WTC11 (cell line): ENCODE measurements around the gene TRABD. TPM values are rescaled to one million over a fixed set of nuclear protein-coding genes. Genes with fewer than 3 reads are reported as not detected.

ENCODE experiments used
- ATAC-seq: fragments of 200-7000 bp; cut with Tn5 transposase; 2 replicates; pipeline ENCODE4 v1.10.0; 2021; ENCODE audit warnings: mild to moderate bottlenecking, moderate library complexity
- CTCF ChIA-PET: fragments of 300-600 bp; sonication (Branson Sonifier 250); formaldehyde crosslinking; loops from one replicate; lab custom pipeline; 2021; ENCODE audit warnings: antibody characterized with exemption; lab: Charles Lee
- POLR2A ChIA-PET: fragments of 350-600 bp; sonication (Branson Sonifier 250); formaldehyde crosslinking; loops from one replicate; lab custom pipeline; 2021; ENCODE audit warnings: antibody characterized with exemption; lab: Charles Lee
- DNase-seq: peaks from one replicate; pipeline ENCODE4 v3.0.0; 2021; ENCODE audit warnings: low spot score
- H3K27ac Mint-ChIP-seq: 2 replicates; pipeline ENCODE4 v1.8.0; 2021; ENCODE audit warnings: mixed read lengths
- H3K27me3 Mint-ChIP-seq: 2 replicates; pipeline ENCODE4 v1.8.0; 2021; ENCODE audit warnings: low read depth, mild to moderate bottlenecking, moderate library complexity, mixed read lengths
- H3K36me3 Mint-ChIP-seq: 2 replicates; pipeline ENCODE4 v1.8.0; 2021; ENCODE audit warnings: mixed read lengths
- H3K4me1 Mint-ChIP-seq: 2 replicates; pipeline ENCODE4 v1.8.0; 2022; ENCODE audit warnings: mixed read lengths
- H3K4me3 Mint-ChIP-seq: 2 replicates; pipeline ENCODE4 v1.8.0; 2021; ENCODE audit warnings: mild to moderate bottlenecking, moderate library complexity, mixed read lengths
- H3K9me3 Mint-ChIP-seq: 2 replicates; pipeline ENCODE4 v1.8.0; 2021; ENCODE audit warnings: mixed read lengths
- E2F4 ChIP-seq: sonication (generic); formaldehyde crosslinking; IDR thresholded peaks from 2 replicates; pipeline ENCODE4 v1.8.1; 2022; ENCODE audit warnings: low read depth, mild to moderate bottlenecking, moderate library complexity, missing genetic modification reagents, borderline replicate concordance
- ELF4 ChIP-seq: sonication (generic); formaldehyde crosslinking; IDR thresholded peaks from 2 replicates; pipeline ENCODE4 v1.8.1; 2022; ENCODE audit warnings: low read depth, mild to moderate bottlenecking, moderate library complexity, missing genetic modification reagents
- ESRRA ChIP-seq: sonication (generic); formaldehyde crosslinking; IDR thresholded peaks from 2 replicates; pipeline ENCODE4 v1.8.1; 2022; ENCODE audit warnings: mild to moderate bottlenecking, missing genetic modification reagents, borderline replicate concordance
- HMGA2 ChIP-seq: fragments of 250-450 bp; sonication (Bioruptor Pico); IDR thresholded peaks from 2 replicates; pipeline ENCODE4 v1.4.0; 2021; ENCODE audit warnings: mild to moderate bottlenecking, moderate library complexity
- MAX ChIP-seq: sonication (generic); formaldehyde crosslinking; IDR thresholded peaks from 2 replicates; pipeline ENCODE4 v1.8.0; 2022; ENCODE audit warnings: mild to moderate bottlenecking, missing genetic modification reagents
- NR1H2 ChIP-seq: sonication (generic); formaldehyde crosslinking; IDR thresholded peaks from 2 replicates; pipeline ENCODE4 v1.9.0; 2021; ENCODE audit warnings: mild to moderate bottlenecking, moderate library complexity, missing genetic modification reagents
- OVOL2 ChIP-seq: fragments of 250-450 bp; sonication (Bioruptor Pico); IDR thresholded peaks from 2 replicates; pipeline ENCODE4 v1.9.0; 2021; ENCODE audit warnings: mild to moderate bottlenecking, borderline replicate concordance
- SMAD4 ChIP-seq: sonication (generic); formaldehyde crosslinking; IDR thresholded peaks from 2 replicates; pipeline ENCODE4 v1.8.0; 2022; ENCODE audit warnings: mild to moderate bottlenecking, missing genetic modification reagents
- TP53 ChIP-seq: sonication (generic); formaldehyde crosslinking; IDR thresholded peaks from 2 replicates; pipeline ENCODE4 v1.8.1; 2023; ENCODE audit warnings: mild to moderate bottlenecking, missing genetic modification reagents
- ZNF396 ChIP-seq: fragments of 250-450 bp; sonication (Bioruptor Pico); IDR thresholded peaks from 2 replicates; pipeline ENCODE4 v1.8.0; 2021; ENCODE audit warnings: mild to moderate bottlenecking, moderate library complexity, borderline replicate concordance
- ZNF416 ChIP-seq: fragments of 250-450 bp; sonication (Bioruptor Pico); IDR thresholded peaks from 2 replicates; pipeline ENCODE4 v1.9.0; 2021; ENCODE audit warnings: mild to moderate bottlenecking, inconsistent platforms
- ZNF423 ChIP-seq: fragments of 250-450 bp; sonication (Bioruptor Pico); IDR thresholded peaks from 2 replicates; pipeline ENCODE4 v2.1.2; 2022; ENCODE audit warnings: mild to moderate bottlenecking, moderate library complexity
- ZNF671 ChIP-seq: fragments of 250-450 bp; sonication (Bioruptor Pico); IDR thresholded peaks from 2 replicates; pipeline ENCODE4 v1.8.0; 2021; ENCODE audit warnings: mild to moderate bottlenecking
- total RNA-seq: library from RNA; stranded (reverse); gene quantifications from 3 replicates; pipeline ENCODE4 v1.2.3, GENCODE V29; 2021
- TF ChIP-seq, protein P1 (sequence below): sonication (generic); formaldehyde crosslinking; IDR thresholded peaks from 2 replicates; pipeline ENCODE4 v1.8.0; 2022; ENCODE audit warnings: mild to moderate bottlenecking, missing genetic modification reagents
- TF ChIP-seq, protein P2 (sequence below): sonication (generic); formaldehyde crosslinking; IDR thresholded peaks from 2 replicates; pipeline ENCODE4 v1.8.0; 2023; ENCODE audit warnings: missing genetic modification reagents
- TF ChIP-seq, protein P3 (sequence below): sonication (generic); formaldehyde crosslinking; IDR thresholded peaks from 2 replicates; pipeline ENCODE4 v1.8.1; 2022; ENCODE audit warnings: mild to moderate bottlenecking, moderate library complexity, missing genetic modification reagents
- TF ChIP-seq, protein P4 (sequence below): fragments of 200-600 bp; IDR thresholded peaks from 2 replicates; pipeline ENCODE4 v1.8.0; 2022; ENCODE audit warnings: antibody characterized with exemption
- TF ChIP-seq, protein P5 (sequence below): sonication (generic); formaldehyde crosslinking; IDR thresholded peaks from 2 replicates; pipeline ENCODE4 v1.8.1; 2022; ENCODE audit warnings: low read depth, missing genetic modification reagents, borderline replicate concordance
- TF ChIP-seq, protein P6 (sequence below): sonication (generic); formaldehyde crosslinking; IDR thresholded peaks from 2 replicates; pipeline ENCODE4 v1.8.1; 2023; ENCODE audit warnings: mild to moderate bottlenecking, missing genetic modification reagents, moderate library complexity
- TF ChIP-seq, protein P7 (sequence below): sonication (generic); formaldehyde crosslinking; IDR thresholded peaks from 2 replicates; pipeline ENCODE4 v1.8.1; 2022; ENCODE audit warnings: mild to moderate bottlenecking, missing genetic modification reagents, moderate library complexity, borderline replicate concordance
- TF ChIP-seq, protein P8 (sequence below): sonication (generic); formaldehyde crosslinking; IDR thresholded peaks from 2 replicates; pipeline ENCODE4 v1.8.1; 2023; ENCODE audit warnings: mild to moderate bottlenecking, missing genetic modification reagents, moderate library complexity

The TRABD gene
- total RNA-seq, 1 experiment from 2014 or later = 90.4 TPM

DNA sequence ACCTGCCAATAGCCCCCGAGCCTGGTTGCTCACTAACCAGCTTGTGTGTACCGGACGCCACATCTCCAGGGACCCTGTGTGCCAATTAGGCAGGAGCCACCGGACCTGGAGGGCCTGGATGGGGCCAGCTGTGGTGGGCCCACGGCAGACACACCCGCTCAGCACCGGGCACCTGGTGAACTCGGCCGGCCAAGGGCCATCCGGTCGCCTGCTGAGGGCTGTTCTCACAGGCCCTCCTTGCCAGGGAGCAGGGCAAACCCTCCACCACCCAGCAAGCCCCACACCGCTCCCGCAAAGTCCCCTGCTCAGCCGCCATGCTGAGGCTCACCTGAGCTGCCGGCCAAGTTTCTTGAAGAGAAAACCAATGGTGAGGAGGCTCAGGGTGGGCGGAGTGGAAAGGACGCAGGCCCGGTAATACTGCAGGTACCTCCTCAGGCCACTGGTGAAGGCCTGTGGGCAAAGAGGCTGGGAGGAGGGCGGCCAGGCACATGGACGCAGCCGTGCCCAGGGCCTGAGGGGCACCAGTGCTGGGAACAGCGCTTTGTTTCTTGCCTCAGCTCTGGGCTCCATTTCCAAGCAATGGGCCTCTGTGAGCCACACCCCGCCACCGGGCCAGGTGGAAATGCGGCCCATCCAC lies 42.0 kb downstream of the TRABD start:
- ATAC-seq (no peak), DNase-seq (no peak)
- TF ChIP-seq, protein P1, sequence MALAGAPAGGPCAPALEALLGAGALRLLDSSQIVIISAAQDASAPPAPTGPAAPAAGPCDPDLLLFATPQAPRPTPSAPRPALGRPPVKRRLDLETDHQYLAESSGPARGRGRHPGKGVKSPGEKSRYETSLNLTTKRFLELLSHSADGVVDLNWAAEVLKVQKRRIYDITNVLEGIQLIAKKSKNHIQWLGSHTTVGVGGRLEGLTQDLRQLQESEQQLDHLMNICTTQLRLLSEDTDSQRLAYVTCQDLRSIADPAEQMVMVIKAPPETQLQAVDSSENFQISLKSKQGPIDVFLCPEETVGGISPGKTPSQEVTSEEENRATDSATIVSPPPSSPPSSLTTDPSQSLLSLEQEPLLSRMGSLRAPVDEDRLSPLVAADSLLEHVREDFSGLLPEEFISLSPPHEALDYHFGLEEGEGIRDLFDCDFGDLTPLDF (CRISPR knock-in tag) = no peak
- TF ChIP-seq ZNF416 (CRISPR knock-in tag) (no peak), E2F4 (CRISPR knock-in tag) (no peak), NR1H2 (CRISPR knock-in tag) (no peak), MAX (CRISPR knock-in tag) (no peak), SMAD4 (CRISPR knock-in tag) (no peak)
- TF ChIP-seq, protein P2, sequence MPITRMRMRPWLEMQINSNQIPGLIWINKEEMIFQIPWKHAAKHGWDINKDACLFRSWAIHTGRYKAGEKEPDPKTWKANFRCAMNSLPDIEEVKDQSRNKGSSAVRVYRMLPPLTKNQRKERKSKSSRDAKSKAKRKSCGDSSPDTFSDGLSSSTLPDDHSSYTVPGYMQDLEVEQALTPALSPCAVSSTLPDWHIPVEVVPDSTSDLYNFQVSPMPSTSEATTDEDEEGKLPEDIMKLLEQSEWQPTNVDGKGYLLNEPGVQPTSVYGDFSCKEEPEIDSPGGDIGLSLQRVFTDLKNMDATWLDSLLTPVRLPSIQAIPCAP = no peak
- TF ChIP-seq, protein P3, sequence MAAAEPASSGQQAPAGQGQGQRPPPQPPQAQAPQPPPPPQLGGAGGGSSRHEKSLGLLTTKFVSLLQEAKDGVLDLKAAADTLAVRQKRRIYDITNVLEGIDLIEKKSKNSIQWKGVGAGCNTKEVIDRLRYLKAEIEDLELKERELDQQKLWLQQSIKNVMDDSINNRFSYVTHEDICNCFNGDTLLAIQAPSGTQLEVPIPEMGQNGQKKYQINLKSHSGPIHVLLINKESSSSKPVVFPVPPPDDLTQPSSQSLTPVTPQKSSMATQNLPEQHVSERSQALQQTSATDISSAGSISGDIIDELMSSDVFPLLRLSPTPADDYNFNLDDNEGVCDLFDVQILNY = no peak
- H3K4me1 Mint-ChIP-seq = no peaks in the 10 kb centered on the region
- no peaks in the 10 kb centered on the region for H3K27me3 Mint-ChIP-seq
- H3K27ac Mint-ChIP-seq = no peak overlapping the region
- H3K4me3 Mint-ChIP-seq = no peak overlapping the region
- H3K36me3 Mint-ChIP-seq = peaks cover 18% of the 10 kb centered on the region
- POLR2A ChIA-PET = interaction anchor here (0.5 kb wide), 1 partner anchor 648 kb away, joined by 7 read pairs; no protein-coding TSS in a partner anchor
- CTCF ChIA-PET = interaction anchor here (1.3 to 3.5 kb wide), 2 partner anchors 9 to 13 kb away, joined by 4 to 15 read pairs; no protein-coding TSS in a partner anchor
- no peaks in the 10 kb centered on the region for H3K9me3 Mint-ChIP-seq

DNA sequence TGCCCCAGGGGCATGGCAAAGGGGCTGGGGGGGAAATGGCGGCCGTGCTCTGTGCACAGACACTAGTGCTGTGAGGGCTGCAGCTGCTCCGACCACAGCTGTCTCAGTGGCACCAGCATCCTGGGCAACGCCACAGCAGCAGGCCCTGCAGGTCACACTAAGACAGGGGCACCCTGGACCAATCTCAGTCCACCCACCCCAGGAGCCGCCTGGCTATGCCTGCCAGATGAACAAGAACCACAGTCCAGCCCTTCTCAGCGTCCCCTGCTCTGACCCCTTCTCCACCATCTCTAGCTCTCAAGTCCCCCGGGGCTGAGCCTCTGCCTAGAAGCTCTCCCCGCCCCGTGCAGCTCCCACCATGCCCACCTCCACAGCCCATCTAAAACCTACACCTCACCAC lies 42.7 kb downstream of the TRABD start:
- CTCF ChIA-PET = interaction anchor here (1.3 to 3.5 kb wide), 2 partner anchors 9 to 13 kb away, joined by 4 to 15 read pairs; no protein-coding TSS in a partner anchor
- H3K27me3 Mint-ChIP-seq = no peaks in the 10 kb centered on the region
- DNase-seq = no peak

GRCh38 chr22:50229370-50229769 lies 43.7 kb downstream of the TRABD start:
- Mint-ChIP-seq H3K27ac (no peak overlapping the region), H3K4me3 (no peak overlapping the region), H3K4me1 (no peaks in the 10 kb centered on the region), H3K27me3 (no peaks in the 10 kb centered on the region), H3K36me3 (peaks cover 7% of the 10 kb centered on the region; the same call in 1 of the 2 replicates), H3K9me3 (no peaks in the 10 kb centered on the region; the same call in 1 of the 2 replicates)
- CTCF ChIA-PET = interaction anchor here (3.5 kb wide), 1 partner anchor 8 kb away, joined by 15 read pairs; no protein-coding TSS in a partner anchor
- ATAC-seq = no peak
- POLR2A ChIA-PET = no interaction called here
- DNase-seq = no peak
- TF ChIP-seq, protein P4, sequence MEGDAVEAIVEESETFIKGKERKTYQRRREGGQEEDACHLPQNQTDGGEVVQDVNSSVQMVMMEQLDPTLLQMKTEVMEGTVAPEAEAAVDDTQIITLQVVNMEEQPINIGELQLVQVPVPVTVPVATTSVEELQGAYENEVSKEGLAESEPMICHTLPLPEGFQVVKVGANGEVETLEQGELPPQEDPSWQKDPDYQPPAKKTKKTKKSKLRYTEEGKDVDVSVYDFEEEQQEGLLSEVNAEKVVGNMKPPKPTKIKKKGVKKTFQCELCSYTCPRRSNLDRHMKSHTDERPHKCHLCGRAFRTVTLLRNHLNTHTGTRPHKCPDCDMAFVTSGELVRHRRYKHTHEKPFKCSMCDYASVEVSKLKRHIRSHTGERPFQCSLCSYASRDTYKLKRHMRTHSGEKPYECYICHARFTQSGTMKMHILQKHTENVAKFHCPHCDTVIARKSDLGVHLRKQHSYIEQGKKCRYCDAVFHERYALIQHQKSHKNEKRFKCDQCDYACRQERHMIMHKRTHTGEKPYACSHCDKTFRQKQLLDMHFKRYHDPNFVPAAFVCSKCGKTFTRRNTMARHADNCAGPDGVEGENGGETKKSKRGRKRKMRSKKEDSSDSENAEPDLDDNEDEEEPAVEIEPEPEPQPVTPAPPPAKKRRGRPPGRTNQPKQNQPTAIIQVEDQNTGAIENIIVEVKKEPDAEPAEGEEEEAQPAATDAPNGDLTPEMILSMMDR = no peak
- TF ChIP-seq, protein P5, sequence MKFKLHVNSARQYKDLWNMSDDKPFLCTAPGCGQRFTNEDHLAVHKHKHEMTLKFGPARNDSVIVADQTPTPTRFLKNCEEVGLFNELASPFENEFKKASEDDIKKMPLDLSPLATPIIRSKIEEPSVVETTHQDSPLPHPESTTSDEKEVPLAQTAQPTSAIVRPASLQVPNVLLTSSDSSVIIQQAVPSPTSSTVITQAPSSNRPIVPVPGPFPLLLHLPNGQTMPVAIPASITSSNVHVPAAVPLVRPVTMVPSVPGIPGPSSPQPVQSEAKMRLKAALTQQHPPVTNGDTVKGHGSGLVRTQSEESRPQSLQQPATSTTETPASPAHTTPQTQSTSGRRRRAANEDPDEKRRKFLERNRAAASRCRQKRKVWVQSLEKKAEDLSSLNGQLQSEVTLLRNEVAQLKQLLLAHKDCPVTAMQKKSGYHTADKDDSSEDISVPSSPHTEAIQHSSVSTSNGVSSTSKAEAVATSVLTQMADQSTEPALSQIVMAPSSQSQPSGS (CRISPR knock-in tag) = no peak
- TF ChIP-seq, protein P6, sequence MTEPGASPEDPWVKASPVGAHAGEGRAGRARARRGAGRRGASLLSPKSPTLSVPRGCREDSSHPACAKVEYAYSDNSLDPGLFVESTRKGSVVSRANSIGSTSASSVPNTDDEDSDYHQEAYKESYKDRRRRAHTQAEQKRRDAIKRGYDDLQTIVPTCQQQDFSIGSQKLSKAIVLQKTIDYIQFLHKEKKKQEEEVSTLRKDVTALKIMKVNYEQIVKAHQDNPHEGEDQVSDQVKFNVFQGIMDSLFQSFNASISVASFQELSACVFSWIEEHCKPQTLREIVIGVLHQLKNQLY = no peak
- TF ChIP-seq TP53 (CRISPR knock-in tag) (no peak), ESRRA (no peak), ZNF396 (CRISPR knock-in tag) (no peak), ELF4 (no peak), ZNF423 (no peak), ZNF671 (CRISPR knock-in tag) (no peak), HMGA2 (CRISPR knock-in tag) (no peak)

More for the DNA sequence above, 42.7 kb downstream of the TRABD start:
- H3K27ac Mint-ChIP-seq = no peak overlapping the region
- TF ChIP-seq, protein P7, sequence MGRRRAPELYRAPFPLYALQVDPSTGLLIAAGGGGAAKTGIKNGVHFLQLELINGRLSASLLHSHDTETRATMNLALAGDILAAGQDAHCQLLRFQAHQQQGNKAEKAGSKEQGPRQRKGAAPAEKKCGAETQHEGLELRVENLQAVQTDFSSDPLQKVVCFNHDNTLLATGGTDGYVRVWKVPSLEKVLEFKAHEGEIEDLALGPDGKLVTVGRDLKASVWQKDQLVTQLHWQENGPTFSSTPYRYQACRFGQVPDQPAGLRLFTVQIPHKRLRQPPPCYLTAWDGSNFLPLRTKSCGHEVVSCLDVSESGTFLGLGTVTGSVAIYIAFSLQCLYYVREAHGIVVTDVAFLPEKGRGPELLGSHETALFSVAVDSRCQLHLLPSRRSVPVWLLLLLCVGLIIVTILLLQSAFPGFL = no peak
- no peak for TF ChIP-seq SMAD4 (CRISPR knock-in tag)
- TF ChIP-seq, protein P8, sequence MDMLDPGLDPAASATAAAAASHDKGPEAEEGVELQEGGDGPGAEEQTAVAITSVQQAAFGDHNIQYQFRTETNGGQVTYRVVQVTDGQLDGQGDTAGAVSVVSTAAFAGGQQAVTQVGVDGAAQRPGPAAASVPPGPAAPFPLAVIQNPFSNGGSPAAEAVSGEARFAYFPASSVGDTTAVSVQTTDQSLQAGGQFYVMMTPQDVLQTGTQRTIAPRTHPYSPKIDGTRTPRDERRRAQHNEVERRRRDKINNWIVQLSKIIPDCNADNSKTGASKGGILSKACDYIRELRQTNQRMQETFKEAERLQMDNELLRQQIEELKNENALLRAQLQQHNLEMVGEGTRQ (CRISPR knock-in tag) = no peak
- TF ChIP-seq OVOL2 (CRISPR knock-in tag) = no peak
- no peak for ATAC-seq
- peaks cover 13% of the 10 kb centered on the region for H3K36me3 Mint-ChIP-seq
- no peak overlapping the region for H3K4me3 Mint-ChIP-seq
- H3K9me3 Mint-ChIP-seq = no peaks in the 10 kb centered on the region
- POLR2A ChIA-PET = no interaction called here
- no peaks in the 10 kb centered on the region for H3K4me1 Mint-ChIP-seq
